Naive B cell (primary cell): ENCODE results near the gene UNC13A. TPM values are rescaled to one million over a fixed set of nuclear protein-coding genes. Genes with fewer than 3 reads are reported as not detected.

Experiments
- ATAC-seq, 2 donors: fragments of 150-1000 bp; cut with Tn5 transposase; 2 replicates each; pipeline ENCODE4 v1.10.0; 2021; ENCODE audit warnings: low read depth in 2 of 2, mild to moderate bottlenecking in 2 of 2, moderate library complexity in 2 of 2
- DNase-seq: peaks from one replicate; pipeline ENCODE4 v3.0.0; 2022
- H3K27ac Mint-ChIP-seq, 6 donors: one replicate each; pipeline ENCODE4 v1.8.0; 2020 to 2022; ENCODE audit warnings: mild to moderate bottlenecking in 6 of 6, mixed read lengths in 6 of 6, moderate library complexity in 5 of 6, inconsistent platforms in 2 of 6
- H3K27me3 Mint-ChIP-seq, 3 donors: one replicate each; pipeline ENCODE4 v1.8.0; 2021 to 2022; ENCODE audit warnings: mixed read lengths in 3 of 3, mild to moderate bottlenecking in 1 of 3
- H3K36me3 Mint-ChIP-seq, 2 donors: one replicate each; pipeline ENCODE4 v1.8.0; 2020 to 2022; ENCODE audit warnings: mixed read lengths in 2 of 2, inconsistent platforms in 1 of 2, mild to moderate bottlenecking in 1 of 2
- H3K4me1 Mint-ChIP-seq, 3 donors: one replicate each; pipeline ENCODE4 v1.8.0; 2020 to 2022; ENCODE audit warnings: mixed read lengths in 3 of 3, inconsistent platforms in 1 of 3, mild to moderate bottlenecking in 1 of 3, moderate library complexity in 1 of 3
- H3K4me3 Mint-ChIP-seq, 8 donors: one replicate each; pipeline ENCODE4 v1.8.0; 2020 to 2022; ENCODE audit warnings: mild to moderate bottlenecking in 8 of 8, mixed read lengths in 8 of 8, moderate library complexity in 8 of 8, inconsistent platforms in 2 of 8
- H3K9me3 Mint-ChIP-seq, 7 donors: one replicate each; pipeline ENCODE4 v1.8.0; 2020 to 2022; ENCODE audit warnings: mixed read lengths in 7 of 7, mild to moderate bottlenecking in 5 of 7, inconsistent platforms in 2 of 7, moderate library complexity in 1 of 7
- polyA plus RNA-seq, 6 donors: library from polyadenylated mRNA; unstranded; fragments of 300-500 nt; fragmentation: Illumina TruSeq; gene quantifications; one replicate each; pipeline ENCODE4 v1.2.3, GENCODE V29; 2021; ENCODE audit warnings: low read depth in 6 of 6

The UNC13A gene
- polyA plus RNA-seq, 6 donors from 2014 or later: not detected

DNA sequence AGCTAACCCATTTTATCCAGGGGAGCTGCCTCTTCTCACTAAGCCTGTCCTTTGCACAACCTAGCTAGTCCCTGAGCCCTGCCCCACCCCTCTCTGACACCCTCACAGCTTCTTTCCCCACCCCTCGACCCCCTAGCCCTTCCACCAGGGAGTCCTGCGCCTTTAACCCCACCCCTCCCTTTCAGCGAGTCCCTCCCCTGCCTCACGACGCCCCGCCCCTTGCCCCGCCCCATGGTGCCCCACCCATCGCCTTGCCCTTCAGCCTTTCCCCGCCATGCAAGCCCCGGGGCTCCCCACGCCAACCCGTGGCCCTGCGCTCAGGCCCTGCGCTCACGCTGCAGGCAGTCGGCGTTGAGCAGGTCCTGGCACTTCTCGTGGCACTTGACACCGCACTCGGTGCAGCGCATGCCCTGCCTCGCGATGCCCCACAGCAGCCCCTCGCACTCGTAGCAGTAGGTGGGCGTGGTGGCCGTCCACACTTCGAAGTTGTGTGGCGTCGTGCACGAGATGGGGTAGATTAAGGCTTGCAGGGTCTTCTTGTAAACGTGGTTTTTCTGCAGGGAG, 40.0 kb downstream of the UNC13A start:
- H3K27ac Mint-ChIP-seq: no peak overlapping the region
- no peaks in the 10 kb centered on the region for H3K36me3 Mint-ChIP-seq
- no peak overlapping the region for H3K4me3 Mint-ChIP-seq
- DNase-seq (no peak), ATAC-seq (no peak)
- H3K4me1 Mint-ChIP-seq: no peaks in the 10 kb centered on the region
- peaks cover 11 to 40% (median 33%) of the 10 kb centered on the region in 3 donors for H3K27me3 Mint-ChIP-seq
- H3K9me3 Mint-ChIP-seq: peaks cover 0 to 2% (median 0%) of the 10 kb centered on the region in 7 donors

DNA sequence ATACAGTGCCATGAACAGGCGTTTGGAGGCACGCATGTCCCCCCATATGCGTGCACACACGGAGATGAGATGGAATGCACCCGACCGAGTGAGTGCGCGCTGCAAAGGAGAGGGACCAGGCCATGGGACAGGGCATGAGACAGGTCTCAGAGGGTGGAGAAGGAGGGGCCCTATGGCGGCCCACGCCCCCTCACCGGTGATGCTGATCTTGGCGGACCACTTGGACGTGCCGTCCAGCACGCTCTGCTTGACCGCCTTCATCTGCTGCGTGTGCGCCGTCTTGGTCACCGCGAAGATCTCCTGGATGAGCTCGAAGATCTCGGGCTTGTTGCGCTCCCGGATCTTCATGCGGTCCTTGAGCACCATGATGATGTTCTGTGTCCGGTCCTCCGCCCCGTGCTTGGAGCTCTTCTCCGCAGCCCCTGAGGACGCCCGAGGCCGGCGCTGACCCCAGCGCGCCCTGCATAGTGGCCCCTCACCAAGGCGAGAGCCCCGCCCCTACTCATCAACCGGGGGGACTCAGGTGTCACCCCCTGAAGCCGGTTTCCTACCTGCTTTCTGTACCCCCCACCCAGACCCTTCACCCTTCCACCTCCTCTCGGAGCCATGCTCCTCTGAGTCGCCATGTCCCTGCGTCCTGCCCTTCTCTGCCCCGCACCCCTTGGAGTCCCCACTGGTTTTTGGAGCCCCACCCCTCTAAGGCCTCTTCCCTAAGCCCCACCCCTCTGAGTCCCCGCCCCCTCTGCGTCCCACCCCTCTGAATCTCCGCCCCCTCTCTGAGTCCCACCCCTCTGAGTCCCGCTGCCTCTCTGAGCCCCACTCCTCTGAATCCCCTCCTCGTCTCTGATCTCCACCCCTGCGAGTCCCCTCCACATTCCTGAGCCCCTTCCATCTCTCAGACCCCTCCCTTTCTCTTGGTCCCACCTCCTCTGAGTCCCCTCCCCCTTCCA, 40.8 kb downstream of the UNC13A start:
- H3K4me3 Mint-ChIP-seq: no peak overlapping the region
- DNase-seq: no peak
- H3K36me3 Mint-ChIP-seq: no peaks in the 10 kb centered on the region
- ATAC-seq: no peak
- H3K4me1 Mint-ChIP-seq: no peaks in the 10 kb centered on the region
- H3K9me3 Mint-ChIP-seq: peaks cover 0 to 2% (median 0%) of the 10 kb centered on the region in 7 donors
- no peak overlapping the region for H3K27ac Mint-ChIP-seq
- H3K27me3 Mint-ChIP-seq: peaks cover 7 to 33% (median 32%) of the 10 kb centered on the region in 3 donors

DNA sequence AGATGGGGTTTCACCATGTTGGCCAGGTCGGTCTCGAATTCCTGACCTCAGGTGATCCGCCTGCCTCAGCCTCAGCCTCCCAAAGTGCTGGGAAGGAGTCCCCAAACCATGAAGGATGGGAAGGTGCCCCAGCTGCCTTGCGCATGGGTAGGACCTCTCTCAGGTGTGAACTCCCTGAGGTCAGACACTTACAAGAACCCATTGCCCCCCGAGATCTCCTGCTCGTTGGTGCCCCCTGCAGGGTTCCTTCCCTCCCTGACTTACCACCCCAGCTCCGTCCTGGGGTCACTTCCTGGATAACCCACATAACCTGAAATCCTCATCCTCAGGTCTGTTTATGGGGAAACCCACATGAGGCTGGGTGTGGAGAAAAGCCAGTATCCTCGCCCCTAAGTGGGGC, 41.7 kb downstream of the UNC13A start:
- DNase-seq (no peak), ATAC-seq (no peak)
- no peak overlapping the region for H3K4me3 Mint-ChIP-seq
- no peak overlapping the region for H3K27ac Mint-ChIP-seq
- no peaks in the 10 kb centered on the region for H3K36me3 Mint-ChIP-seq
- H3K4me1 Mint-ChIP-seq: no peaks in the 10 kb centered on the region
- peaks cover 7 to 33% (median 28%) of the 10 kb centered on the region in 3 donors for H3K27me3 Mint-ChIP-seq
- H3K9me3 Mint-ChIP-seq: peaks cover 0 to 2% (median 0%) of the 10 kb centered on the region in 7 donors

DNA sequence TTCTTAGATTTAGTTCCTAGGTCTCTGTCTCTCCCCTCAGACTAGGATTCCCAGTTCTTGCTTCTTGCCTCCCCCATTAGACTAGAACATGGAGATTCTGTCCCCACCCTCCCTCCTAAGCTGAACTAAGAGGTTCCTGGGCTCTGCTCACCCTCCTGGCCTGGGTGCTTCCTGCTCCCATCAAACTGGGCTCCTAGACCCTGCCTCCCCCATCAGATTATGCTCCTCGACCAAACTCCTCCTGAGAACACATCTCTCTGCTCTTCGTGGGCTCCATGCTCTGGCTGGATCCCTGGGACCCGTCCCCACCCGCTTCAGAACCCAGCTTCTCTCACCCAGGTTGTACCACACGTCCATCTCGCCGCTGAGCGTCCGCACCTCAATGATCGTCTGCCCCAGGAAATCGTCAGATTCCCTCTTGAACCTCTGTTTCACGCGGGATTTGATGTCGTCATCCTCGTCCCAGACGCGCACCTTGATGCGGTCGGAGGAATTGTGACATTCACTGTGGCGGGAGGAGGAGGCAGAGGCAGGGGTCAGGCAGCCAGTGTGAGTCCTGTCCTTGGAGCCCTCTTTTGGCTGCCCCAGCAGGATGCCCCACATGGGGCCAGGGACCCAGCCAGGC, 42.7 kb downstream of the UNC13A start:
- H3K4me1 Mint-ChIP-seq: no peaks in the 10 kb centered on the region
- H3K36me3 Mint-ChIP-seq: no peaks in the 10 kb centered on the region
- H3K27ac Mint-ChIP-seq: no peak overlapping the region
- peaks cover 0 to 2% (median 0%) of the 10 kb centered on the region in 7 donors for H3K9me3 Mint-ChIP-seq
- peaks cover 7 to 33% (median 28%) of the 10 kb centered on the region in 3 donors for H3K27me3 Mint-ChIP-seq
- DNase-seq (no peak), ATAC-seq (no peak)
- no peak overlapping the region for H3K4me3 Mint-ChIP-seq

DNA sequence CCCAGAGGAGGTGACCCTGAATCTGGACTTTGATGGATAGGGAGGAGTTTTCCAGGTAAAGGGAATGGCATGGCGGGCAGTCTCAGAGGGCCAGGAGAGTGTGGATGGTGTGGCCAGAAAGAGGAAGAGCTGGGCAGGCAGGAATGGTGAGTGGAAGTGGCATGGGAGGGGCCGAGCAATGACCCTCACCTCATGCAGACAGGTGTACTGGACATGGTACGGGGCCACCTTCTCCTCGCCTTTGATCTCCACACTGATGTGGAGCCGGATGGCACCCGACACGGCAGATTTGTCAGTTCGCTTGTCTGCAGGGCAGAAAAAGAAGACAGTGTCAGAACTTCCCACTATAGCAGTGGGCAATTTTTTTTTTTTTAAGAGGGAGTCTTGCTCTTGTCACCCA, 45.5 kb downstream of the UNC13A start:
- DNase-seq (no peak), ATAC-seq (no peak)
- peaks cover 7 to 28% (median 25%) of the 10 kb centered on the region in 3 donors for H3K27me3 Mint-ChIP-seq
- H3K36me3 Mint-ChIP-seq: no peaks in the 10 kb centered on the region
- peak overlapping the region in 1 of 6 donors; percentile 10 for H3K27ac Mint-ChIP-seq
- H3K9me3 Mint-ChIP-seq: peaks cover 0 to 2% (median 0%) of the 10 kb centered on the region in 7 donors
- no peak overlapping the region for H3K4me3 Mint-ChIP-seq
- H3K4me1 Mint-ChIP-seq: no peaks in the 10 kb centered on the region

DNA sequence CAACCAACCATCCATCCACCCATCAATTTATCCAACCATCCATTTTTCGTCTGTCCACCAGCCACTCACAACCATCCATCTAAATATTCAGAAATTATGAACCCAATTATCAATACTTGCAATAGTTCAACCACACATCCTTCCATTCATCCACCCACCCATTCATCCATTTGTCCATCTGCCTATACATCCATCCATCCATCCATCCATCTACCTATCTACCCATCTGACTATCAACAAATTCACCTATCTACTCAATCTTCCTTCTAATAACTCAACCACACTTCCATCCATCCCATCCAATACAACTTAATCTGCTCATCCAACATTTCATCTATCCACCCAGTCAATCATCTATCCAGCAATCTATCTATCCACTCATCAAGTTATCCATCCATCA, 46.3 kb downstream of the UNC13A start:
- no peaks in the 10 kb centered on the region for H3K36me3 Mint-ChIP-seq
- no peak overlapping the region for H3K4me3 Mint-ChIP-seq
- DNase-seq (no peak), ATAC-seq (no peak)
- peaks cover 7 to 25% (median 25%) of the 10 kb centered on the region in 3 donors for H3K27me3 Mint-ChIP-seq
- H3K27ac Mint-ChIP-seq: no peak overlapping the region
- H3K9me3 Mint-ChIP-seq: peaks cover 0 to 2% (median 0%) of the 10 kb centered on the region in 7 donors
- H3K4me1 Mint-ChIP-seq: no peaks in the 10 kb centered on the region

DNA sequence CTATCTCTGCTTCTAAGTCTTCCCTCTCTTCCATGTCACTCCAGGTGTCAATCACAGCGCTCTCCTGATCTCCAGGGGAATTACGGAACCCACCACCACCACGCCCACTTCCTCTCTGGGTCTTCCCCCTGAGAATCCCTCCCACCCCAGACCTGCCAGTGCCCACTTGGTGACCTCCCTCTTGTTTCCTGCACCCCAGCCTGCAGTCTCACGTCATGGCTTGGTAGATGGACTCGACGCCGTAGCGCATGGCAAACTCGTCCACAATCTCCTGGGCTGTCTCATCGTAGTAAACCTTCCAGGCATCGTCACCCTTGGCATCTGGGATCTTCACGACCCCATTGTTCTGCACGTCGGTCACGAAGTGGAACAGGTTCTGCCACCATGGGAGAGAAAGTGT, 47.0 kb downstream of the UNC13A start:
- ATAC-seq (no peak), DNase-seq (no peak)
- Mint-ChIP-seq H3K27me3 (peaks cover 11 to 25% (median 25%) of the 10 kb centered on the region in 3 donors), H3K4me3 (no peak overlapping the region), H3K9me3 (peaks cover 0 to 2% (median 0%) of the 10 kb centered on the region in 7 donors), H3K4me1 (no peaks in the 10 kb centered on the region), H3K36me3 (no peaks in the 10 kb centered on the region), H3K27ac (no peak overlapping the region)

DNA sequence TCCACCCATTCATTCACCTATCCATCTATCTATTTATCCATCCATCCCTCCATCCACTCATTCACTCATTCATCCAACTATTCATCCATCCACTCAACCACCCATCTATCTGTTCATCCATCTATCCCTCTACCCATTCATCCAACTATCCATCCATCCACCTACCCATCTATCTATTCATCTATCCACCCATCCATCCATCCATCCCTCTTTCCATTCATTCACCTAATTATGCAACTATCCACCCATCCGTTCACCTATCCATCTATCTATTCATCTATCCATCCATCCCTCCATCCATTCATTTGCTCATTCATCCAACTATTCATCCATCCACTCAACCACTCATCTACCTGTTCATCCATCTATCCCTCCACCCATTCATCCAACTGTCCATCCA, 54.5 kb downstream of the UNC13A start:
- Mint-ChIP-seq H3K9me3 (peaks cover 0 to 3% (median 0%) of the 10 kb centered on the region in 7 donors), H3K4me3 (no peak overlapping the region), H3K4me1 (no peaks in the 10 kb centered on the region), H3K36me3 (no peaks in the 10 kb centered on the region), H3K27me3 (peaks cover 0 to 5% (median 3%) of the 10 kb centered on the region in 3 donors), H3K27ac (no peak overlapping the region)
- DNase-seq (no peak), ATAC-seq (no peak)

DNA sequence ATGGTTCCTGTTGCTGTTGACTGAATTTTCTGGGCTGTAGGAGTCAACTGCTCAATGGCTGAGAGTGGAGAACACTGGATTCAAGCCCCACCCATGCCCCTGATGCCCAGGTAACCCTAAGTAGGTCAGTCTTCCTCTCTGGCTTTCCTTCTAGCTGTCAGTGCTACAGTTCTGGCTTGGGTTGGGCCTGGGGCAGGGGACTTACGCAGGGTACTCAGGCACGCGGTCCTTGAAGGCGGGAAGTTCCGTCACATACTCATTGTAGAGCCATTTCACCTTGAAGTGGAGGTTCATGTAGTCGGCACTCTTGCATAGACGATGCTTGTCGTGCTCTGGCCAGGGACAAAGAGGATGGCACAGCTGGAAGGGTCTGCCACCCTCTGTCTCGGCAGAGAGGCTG, 55.6 kb downstream of the UNC13A start:
- DNase-seq: no peak
- Mint-ChIP-seq H3K36me3 (no peaks in the 10 kb centered on the region), H3K4me1 (no peaks in the 10 kb centered on the region), H3K4me3 (no peak overlapping the region), H3K27me3 (peaks cover 0 to 5% (median 3%) of the 10 kb centered on the region in 3 donors), H3K9me3 (peaks cover 0 to 3% (median 0%) of the 10 kb centered on the region in 7 donors), H3K27ac (no peak overlapping the region)
- ATAC-seq: no peak

DNA sequence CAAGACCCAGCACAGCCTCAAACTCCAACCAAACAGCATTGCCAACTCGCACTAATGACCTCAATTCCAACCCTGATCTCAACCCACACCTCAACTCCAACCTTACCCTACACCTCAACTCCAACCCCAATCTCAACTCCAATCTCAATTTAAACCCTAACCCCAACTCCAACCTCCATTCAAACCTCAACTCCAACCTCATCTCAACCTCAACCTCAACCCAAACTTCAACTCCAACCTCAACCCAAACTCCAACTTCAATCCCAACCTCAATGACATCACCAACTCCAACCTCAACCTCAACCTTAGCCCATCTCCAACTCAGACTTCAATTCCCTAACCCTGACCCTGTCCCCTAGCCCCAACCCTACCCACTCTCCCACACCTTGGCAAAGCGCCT, 58.4 kb downstream of the UNC13A start:
- H3K4me3 Mint-ChIP-seq: no peak overlapping the region
- ATAC-seq: no peak
- H3K4me1 Mint-ChIP-seq: no peaks in the 10 kb centered on the region

DNA sequence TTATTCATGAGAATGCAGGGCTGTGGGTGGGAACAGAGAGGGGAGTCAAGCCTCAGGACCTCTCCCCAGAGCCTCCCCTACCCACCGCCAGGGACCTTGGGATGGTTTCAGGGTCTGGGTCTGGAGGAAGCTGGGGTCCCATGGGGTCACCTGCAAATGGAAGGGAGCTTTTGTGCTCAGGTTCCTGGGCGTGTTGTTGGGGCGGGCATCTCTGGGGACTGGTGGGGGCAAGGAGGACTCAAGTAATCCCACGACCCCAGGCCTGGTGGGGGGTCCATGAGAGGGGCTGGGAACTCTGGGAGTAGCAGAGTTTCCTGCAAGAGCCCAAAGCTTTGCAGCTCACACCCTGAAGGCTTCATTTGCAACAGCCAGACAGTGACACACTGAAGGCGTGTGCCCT, 60.2 kb downstream of the UNC13A start:
- no peak for ATAC-seq
- Mint-ChIP-seq H3K4me3 (no peak overlapping the region), H3K27me3 (peaks cover 12 to 21% (median 19%) of the 10 kb centered on the region in 3 donors), H3K9me3 (peaks cover 0 to 8% (median 3%) of the 10 kb centered on the region in 7 donors), H3K4me1 (peaks cover 0 to under 1% (median 0%) of the 10 kb centered on the region in 3 donors), H3K27ac (no peak overlapping the region), H3K36me3 (no peaks in the 10 kb centered on the region)
- DNase-seq: no peak

More for the DNA sequence above, 58.4 kb downstream of the UNC13A start:
- peaks cover 0 to 7% (median 1%) of the 10 kb centered on the region in 7 donors for H3K9me3 Mint-ChIP-seq
- peaks cover 12 to 20% (median 19%) of the 10 kb centered on the region in 3 donors for H3K27me3 Mint-ChIP-seq
- no peaks in the 10 kb centered on the region for H3K36me3 Mint-ChIP-seq
- DNase-seq: no peak
- no peak overlapping the region for H3K27ac Mint-ChIP-seq

DNA sequence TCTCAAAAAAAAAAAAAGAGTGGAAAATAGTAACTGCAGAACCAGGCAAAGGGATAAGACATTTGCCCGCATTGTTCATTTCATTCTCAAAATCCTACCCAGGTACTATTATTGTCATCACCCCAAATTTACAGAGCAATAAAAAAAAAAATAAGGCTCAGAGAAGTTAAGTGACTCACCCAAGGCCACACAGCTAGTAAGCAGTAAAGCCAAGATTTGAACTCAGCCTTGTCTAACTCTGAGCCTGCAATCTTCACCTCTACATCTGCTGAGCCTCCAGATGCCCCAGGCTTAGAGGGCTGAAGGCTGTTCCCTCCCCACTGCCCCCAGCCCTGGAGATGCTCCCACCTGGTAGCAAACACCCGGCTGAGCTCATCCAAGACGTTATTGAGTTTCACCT, 61.0 kb downstream of the UNC13A start:
- no peaks in the 10 kb centered on the region for H3K36me3 Mint-ChIP-seq
- no peak for ATAC-seq
- peaks cover 12 to 21% (median 19%) of the 10 kb centered on the region in 3 donors for H3K27me3 Mint-ChIP-seq
- H3K4me1 Mint-ChIP-seq: peaks cover 0 to 4% (median 0%) of the 10 kb centered on the region in 3 donors
- peak overlapping the region in 1 of 6 donors; percentile 43 for H3K27ac Mint-ChIP-seq
- peaks cover 0 to 9% (median 3%) of the 10 kb centered on the region in 7 donors for H3K9me3 Mint-ChIP-seq
- DNase-seq: no peak
- no peak overlapping the region for H3K4me3 Mint-ChIP-seq

DNA sequence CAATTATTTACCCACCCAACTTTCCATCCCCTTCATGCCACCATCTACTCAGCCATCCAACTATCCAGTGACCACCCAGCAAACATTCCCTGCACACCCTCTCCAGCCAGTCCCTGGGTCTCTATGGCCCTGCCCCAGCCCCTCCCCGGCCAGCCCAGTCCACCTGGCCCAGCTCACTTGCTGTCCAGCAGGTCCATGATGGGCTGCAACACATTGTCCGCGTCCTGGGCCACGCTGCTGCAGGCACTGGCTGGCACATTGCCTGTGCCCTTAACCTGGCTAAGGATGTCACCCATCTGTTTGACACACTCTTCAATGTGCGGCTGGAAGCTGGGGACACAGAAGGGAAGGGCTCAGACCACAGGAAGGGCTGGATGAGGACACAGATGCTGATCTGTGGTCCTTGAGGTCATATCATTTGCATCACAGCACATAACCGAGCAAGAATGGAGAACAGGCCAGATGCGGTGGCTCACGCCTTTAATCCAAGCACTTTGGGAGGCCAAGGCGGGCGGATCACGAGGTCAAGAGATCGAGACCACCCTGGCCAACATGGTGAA, 61.6 kb downstream of the UNC13A start:
- Mint-ChIP-seq H3K36me3 (no peaks in the 10 kb centered on the region), H3K4me3 (no peak overlapping the region), H3K27me3 (peaks cover 12 to 21% (median 19%) of the 10 kb centered on the region in 3 donors), H3K27ac (no peak overlapping the region), H3K9me3 (peaks cover 0 to 13% (median 7%) of the 10 kb centered on the region in 7 donors), H3K4me1 (peaks cover 0 to 4% (median 0%) of the 10 kb centered on the region in 3 donors)
- DNase-seq (no peak), ATAC-seq (no peak)
